Measurements from ENCODE around the gene TNFRSF1B.

Gene TNFRSF1B

GRCh38 chr1:12172042-12172851 is 5.5 kb downstream of the TNFRSF1B start:
- Histone ChIP-seq H2AFZ (ENCODE audit: low read depth, low read length) (no peak overlapping the region), H3K4me3 (ENCODE audit: low read depth in 1 of 2, low read length in 2 of 2) (no peak overlapping the region), H3K27me3 (ENCODE audit: insufficient read depth, low read length, poor library complexity) (peaks cover 33% of the 10 kb centered on the region), H3K79me2 (ENCODE audit: insufficient read depth, low read length) (no peaks in the 10 kb centered on the region), H3K9ac (ENCODE audit: low read depth, low read length) (no peak overlapping the region), H3K36me3 (ENCODE audit: insufficient read depth, low read length) (no peaks in the 10 kb centered on the region), H3K9me3 (ENCODE audit: insufficient read depth, low read length, severe bottlenecking) (no peaks in the 10 kb centered on the region), H3K4me2 (ENCODE audit: insufficient read depth, low read length) (no peak overlapping the region), H3K27ac (ENCODE audit: low read length) (no peak overlapping the region), H4K20me1 (ENCODE audit: insufficient read depth, low read length) (peaks cover 14% of the 10 kb centered on the region), H3K4me1 (ENCODE audit: insufficient read depth, low read length) (peaks cover 5% of the 10 kb centered on the region)
- no peak for ATAC-seq (ENCODE audit: insufficient read depth, low read depth)
- DNase-seq, result no peak
- TF ChIP-seq EZH2 (IDR thresholded peaks at IDR 0.05; ENCODE audit: borderline replicate concordance, low read depth, low read length, severe bottlenecking) (no peak), CTCF (IDR thresholded peaks at IDR 0.05; ENCODE audit: borderline replicate concordance, extremely low read depth, low read length, poor library complexity, severe bottlenecking) (no peak)

DNA sequence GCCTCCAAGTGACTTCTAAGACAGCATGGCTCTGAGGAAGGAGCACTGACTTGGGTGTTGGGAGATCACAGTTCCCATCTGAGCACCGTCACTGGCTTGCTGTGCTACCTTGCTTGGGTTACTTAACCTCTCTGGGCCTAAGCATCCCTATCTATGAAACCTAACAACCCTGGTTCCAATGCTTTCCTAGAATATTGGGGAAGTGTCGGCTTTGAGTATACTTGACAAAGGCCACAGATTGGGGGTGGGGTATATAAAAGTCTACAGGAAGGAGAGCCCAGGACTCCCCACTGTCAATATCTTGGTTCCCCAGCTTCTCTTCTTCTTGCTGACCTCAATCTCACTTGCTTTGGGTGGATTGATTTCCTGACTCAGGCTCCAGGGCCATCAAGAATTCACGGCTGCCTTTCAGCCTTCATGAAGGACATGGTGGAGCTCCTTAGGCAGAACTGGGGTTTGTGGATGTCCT is 6.3 kb downstream of the TNFRSF1B start:
- DNase-seq (no peak), ATAC-seq (ENCODE audit: insufficient read depth, low read depth) (no peak)
- Histone ChIP-seq H3K36me3 (ENCODE audit: insufficient read depth, low read length) (no peaks in the 10 kb centered on the region), H3K27ac (ENCODE audit: low read length) (no peak overlapping the region), H3K4me3 (ENCODE audit: low read depth in 1 of 2, low read length in 2 of 2) (no peak overlapping the region), H3K9ac (ENCODE audit: low read depth, low read length) (no peak overlapping the region), H3K4me2 (ENCODE audit: insufficient read depth, low read length) (no peak overlapping the region), H3K4me1 (ENCODE audit: insufficient read depth, low read length) (peaks cover 8% of the 10 kb centered on the region), H3K79me2 (ENCODE audit: insufficient read depth, low read length) (no peaks in the 10 kb centered on the region), H4K20me1 (ENCODE audit: insufficient read depth, low read length) (peaks cover 6% of the 10 kb centered on the region), H3K9me3 (ENCODE audit: insufficient read depth, low read length, severe bottlenecking) (no peaks in the 10 kb centered on the region), H3K27me3 (ENCODE audit: insufficient read depth, low read length, poor library complexity) (peaks cover 25% of the 10 kb centered on the region), H2AFZ (ENCODE audit: low read depth, low read length) (no peak overlapping the region)
- TF ChIP-seq EZH2 (IDR thresholded peaks at IDR 0.05; ENCODE audit: borderline replicate concordance, low read depth, low read length, severe bottlenecking) (no peak), CTCF (IDR thresholded peaks at IDR 0.05; ENCODE audit: borderline replicate concordance, extremely low read depth, low read length, poor library complexity, severe bottlenecking) (no peak)

DNA sequence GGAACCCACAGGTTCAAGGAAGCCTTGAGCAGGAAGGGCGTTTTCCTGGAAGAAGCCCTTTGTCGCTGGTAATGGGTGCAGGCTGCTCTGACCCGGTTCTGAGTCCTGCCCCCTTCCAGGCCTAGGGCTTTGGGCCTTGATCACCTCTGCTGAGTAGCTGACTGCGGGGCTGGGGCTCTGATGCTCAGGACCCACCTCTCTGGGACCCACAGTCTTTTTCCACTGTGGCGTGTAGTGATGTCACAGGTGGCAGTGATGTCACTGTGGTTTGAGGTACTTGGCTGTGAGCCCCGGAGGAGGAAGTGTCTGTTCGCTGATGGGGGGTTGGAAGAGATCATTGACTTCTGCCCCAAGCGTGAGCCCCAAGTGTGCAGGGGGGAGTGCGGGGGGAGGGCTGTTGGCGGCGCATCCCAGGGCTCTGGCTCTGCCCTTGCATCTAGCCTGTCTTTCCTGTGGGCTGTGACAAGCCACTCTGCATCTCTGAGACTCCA is 6.9 kb downstream of the TNFRSF1B start:
- peak; percentile 72 for DNase-seq
- Histone ChIP-seq H3K4me1 (ENCODE audit: insufficient read depth, low read length) (peaks cover 14% of the 10 kb centered on the region), H3K27ac (ENCODE audit: low read length) (no peak overlapping the region), H3K9ac (ENCODE audit: low read depth, low read length) (no peak overlapping the region), H3K4me2 (ENCODE audit: insufficient read depth, low read length) (no peak overlapping the region), H3K9me3 (ENCODE audit: insufficient read depth, low read length, severe bottlenecking) (no peaks in the 10 kb centered on the region), H3K36me3 (ENCODE audit: insufficient read depth, low read length) (no peaks in the 10 kb centered on the region), H3K27me3 (ENCODE audit: insufficient read depth, low read length, poor library complexity) (peaks cover 26% of the 10 kb centered on the region), H2AFZ (ENCODE audit: low read depth, low read length) (no peak overlapping the region), H4K20me1 (ENCODE audit: insufficient read depth, low read length) (peaks cover 4% of the 10 kb centered on the region; the same call in 1 of the 2 replicates), H3K4me3 (ENCODE audit: low read depth in 1 of 2, low read length in 2 of 2) (no peak overlapping the region), H3K79me2 (ENCODE audit: insufficient read depth, low read length) (no peaks in the 10 kb centered on the region)
- no peak for TF ChIP-seq CTCF (IDR thresholded peaks at IDR 0.05; ENCODE audit: borderline replicate concordance, extremely low read depth, low read length, poor library complexity, severe bottlenecking)
- TF ChIP-seq EZH2 (IDR thresholded peaks at IDR 0.05; ENCODE audit: borderline replicate concordance, low read depth, low read length, severe bottlenecking), result no peak
- peak; percentile 65 for ATAC-seq (ENCODE audit: insufficient read depth, low read depth)

Measured in DND-41 (cell line).